GM19468 (cell line): ENCODE data around the gene CSTPP1.

Source experiments
- ATAC-seq: cut with Tn5 transposase; IDR thresholded peaks from one replicate; pipeline ENCODE4 v1.9.1; 2021; ENCODE audit warnings: mild to moderate bottlenecking, moderate library complexity, moderate number of reproducible peaks; ENCODE audit not compliant: unreplicated experiment; ENCODE audit errors: extremely low read depth

The CSTPP1 gene

GRCh38 chr11:46936138-46937110, at the start of gene CSTPP1:
Gene CSTPP1, plus strand, starts transcription at chr11:46936761. Its CDS starts 45 bp downstream, at chr11:46936806.
- ATAC-seq, result no peak

GRCh38 chr11:46888636-46889035, 47.9 kb upstream of the CSTPP1 start:
- no peak for ATAC-seq

DNA sequence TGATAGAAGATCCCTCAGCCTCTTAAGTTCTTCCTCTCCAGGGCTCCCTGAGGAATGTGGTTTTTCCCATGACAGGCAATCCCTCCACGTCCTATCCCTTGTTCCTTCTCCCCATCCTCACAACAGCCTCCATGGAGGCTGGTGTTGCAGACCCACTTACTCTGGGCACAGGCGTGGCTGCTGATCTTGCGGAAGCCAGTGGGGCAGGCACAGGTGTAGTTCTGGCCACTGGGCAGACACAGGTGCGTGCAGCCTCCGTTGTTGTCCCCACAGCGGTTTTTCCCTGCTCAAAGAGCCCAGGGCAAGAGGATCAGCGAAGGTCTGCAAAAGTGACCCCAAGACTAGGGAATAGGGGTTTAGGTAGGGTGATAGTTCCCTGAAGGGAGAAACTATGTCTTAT, 47.3 kb upstream of the CSTPP1 start:
- no peak for ATAC-seq

DNA sequence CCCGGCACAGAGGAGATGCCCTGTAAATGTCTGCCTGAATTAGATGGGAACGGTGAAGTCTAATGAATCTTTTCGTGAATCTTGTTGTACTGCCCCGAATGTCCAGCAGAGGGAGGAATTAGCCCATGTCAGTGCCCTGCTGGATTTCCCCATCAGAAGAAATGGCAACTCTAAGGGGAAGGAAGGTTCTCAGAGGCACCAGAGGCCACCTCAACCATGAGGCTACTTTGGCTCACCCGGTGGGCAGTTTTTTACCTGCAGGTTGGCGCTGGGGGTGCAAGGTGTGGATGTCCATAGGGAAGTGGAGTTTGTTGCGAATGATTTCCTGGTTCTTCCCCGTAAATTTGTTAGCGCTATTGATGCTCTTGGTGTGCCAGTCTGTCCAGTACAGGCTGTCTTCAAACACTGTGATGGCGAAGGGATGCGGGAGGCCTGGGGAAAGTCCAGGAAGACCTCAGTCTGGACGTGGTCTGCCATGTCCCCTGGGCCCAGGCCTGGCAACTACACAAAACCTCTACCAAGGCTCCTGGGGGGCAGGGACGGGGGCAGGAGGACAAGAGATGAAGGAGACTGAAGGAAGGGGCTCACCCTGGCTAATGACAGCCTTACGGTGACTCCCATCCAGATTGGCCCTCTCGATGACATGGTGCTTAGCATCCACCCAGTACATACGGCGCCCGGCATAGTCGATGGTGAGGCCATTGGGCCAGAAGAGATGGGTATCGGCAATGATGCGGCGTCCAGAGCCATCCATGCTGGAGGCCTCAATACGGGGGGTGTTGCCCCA, 46.7 kb upstream of the CSTPP1 start:
- no peak for ATAC-seq

- ATAC-seq, result no peak
These were observed 45.9 kb upstream of the CSTPP1 start for GRCh38 chr11:46890665-46891064.

DNA sequence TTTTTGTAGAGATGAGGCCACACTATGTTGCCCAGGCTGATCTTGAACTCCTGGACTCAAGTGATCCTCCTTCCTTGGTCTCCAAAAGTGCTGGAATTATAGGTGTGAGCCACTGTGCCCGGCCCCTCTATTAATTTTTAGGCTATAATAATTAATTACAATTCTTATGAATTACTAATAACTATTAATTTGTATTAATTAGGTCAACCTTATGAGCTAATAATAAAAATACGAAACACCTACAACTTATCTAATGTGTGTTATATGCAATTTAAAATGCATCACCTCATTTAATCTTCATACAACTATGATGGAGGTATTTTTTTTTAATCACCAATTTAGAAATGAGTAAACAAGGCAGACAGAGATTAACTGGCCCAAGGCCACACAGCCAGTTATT, 44.5 kb upstream of the CSTPP1 start:
- no peak for ATAC-seq

- no peak for ATAC-seq
These were observed 43.7 kb upstream of the CSTPP1 start for GRCh38 chr11:46892838-46893237.

GRCh38 chr11:46894506-46894905, 42.1 kb upstream of the CSTPP1 start:
- ATAC-seq, result no peak

- ATAC-seq, result no peak
These were observed 41.6 kb upstream of the CSTPP1 start for GRCh38 chr11:46894961-46895360.

DNA sequence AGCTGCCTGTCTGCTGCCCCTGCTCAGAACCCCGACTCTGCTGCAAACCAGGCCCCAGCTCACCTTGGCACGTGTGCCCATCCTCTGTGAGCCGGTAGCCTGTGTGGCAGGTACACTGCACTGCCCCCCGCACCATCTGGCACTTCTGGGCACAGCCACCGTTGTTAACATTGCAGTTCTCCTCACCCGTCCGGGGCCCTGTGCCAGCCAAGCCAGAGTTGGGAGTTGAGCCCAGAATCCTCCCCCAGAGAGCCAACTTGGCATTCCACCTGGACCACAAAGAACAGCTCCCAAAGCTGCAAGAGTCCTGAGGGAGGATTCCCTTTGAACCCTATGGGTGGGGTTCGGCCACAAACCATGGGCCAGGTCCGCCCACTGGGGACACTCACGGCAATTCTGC, 40.7 kb upstream of the CSTPP1 start:
- no peak for ATAC-seq

- ATAC-seq, result no peak
These were observed 39.7 kb upstream of the CSTPP1 start for GRCh38 chr11:46896719-46897406.

DNA sequence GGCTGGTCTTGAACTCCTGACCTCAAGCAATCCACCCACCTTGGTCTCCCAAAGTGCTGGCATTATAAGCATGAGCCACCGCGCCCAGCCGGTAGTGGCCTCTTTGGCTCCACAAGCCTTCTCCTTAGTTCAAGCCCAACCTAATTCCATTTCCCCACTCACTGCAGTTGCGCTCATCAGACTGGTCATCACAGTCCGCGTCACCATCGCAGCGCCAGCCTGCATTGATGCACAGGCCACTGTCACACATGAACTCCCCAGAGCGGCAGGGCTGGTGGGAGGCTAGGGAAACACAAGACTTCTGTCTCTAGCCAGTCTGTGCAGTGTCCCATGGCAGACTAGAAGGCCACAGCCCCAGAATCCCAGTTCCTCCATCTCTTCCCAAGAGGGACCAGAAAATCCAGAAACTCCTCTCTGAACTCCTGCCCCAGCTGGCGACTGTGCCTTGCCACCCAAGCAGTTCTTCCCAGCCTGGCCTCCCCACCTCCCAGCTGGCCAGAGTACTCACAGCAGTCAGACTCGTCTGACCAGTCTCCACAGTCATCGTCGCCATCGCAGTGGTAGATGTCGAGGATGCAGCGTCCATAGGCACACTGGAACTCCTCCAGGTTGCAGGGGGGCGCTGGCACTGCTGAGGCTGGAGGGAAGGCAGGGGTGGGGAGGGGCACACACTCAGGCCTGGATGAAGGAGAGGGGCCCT, 38.0 kb upstream of the CSTPP1 start:
- ATAC-seq, result no peak

GRCh38 chr11:46899501-46900025, 37.0 kb upstream of the CSTPP1 start:
- no peak for ATAC-seq

DNA sequence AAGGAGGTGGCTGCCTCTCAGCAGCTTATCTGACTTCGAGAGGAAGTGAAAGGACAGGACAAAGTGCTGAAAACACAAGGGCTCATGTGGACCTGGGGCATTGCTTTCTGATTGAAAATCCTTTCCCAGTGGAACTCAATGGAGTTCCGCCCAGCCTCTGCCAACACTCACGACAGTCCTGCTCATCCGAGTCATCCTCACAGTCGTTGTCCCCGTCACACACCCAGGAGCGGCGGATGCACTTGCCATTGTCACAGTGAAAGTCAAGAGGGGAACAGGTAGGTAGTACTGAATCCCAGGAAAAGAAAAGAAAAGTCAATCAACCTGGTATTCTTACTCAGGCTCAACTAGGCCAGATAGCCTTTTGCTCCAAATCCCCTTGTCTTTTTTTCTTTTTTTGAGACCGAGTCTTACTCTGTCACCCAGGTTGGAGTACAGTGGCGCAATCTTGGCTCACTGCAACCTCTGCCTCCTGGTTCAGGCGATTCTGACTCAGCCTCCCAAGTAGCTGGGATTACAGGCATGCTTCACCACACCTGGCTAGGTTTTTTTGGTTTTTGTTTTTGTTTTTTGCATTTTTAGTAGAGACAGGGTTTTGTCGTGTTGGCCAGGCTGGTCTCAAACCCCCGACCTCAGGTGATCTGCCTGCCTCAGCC, 36.3 kb upstream of the CSTPP1 start:
- ATAC-seq, result no peak

DNA sequence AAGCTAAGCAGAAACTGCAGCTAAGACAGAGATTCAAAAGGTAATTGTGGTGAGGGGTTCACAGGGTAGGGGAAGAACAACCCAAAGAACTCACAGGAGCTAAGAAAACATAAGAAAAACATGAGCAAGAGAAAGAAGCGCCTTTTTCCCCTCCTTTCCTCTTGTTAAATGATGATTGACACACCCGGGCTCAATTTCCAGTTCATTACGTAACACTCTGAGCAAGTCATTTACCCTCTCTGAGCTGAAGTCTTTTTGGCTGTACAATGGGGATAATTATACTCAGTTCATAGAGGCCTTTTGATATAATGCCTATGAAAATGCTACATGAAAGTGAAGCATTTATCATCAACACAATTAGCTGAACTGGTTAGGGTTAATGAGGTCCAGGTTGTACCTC, 35.4 kb upstream of the CSTPP1 start:
- no peak for ATAC-seq

GRCh38 chr11:46902694-46903093, 33.9 kb upstream of the CSTPP1 start:
- ATAC-seq, result no peak

DNA sequence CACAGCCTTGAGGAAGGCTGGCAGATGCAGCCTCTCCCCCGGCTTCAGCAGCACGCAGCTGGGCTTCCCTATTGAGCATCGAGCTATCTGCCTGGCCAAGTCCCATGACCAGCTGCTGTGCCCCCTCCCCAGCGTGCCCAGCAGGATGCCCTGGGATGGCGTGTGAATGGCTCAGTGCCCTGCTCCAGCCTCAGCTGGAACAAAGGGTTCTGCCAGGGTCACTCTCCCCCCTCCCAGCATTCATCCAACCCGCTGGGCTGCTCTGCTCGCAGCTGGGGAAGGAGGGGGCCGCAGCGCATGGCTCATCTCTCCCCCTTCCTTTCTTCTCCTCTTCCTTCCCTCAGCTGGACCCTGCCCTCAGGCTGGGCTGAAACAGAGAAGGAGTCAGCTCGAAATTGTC, 32.7 kb upstream of the CSTPP1 start:
- ATAC-seq, result no peak

DNA sequence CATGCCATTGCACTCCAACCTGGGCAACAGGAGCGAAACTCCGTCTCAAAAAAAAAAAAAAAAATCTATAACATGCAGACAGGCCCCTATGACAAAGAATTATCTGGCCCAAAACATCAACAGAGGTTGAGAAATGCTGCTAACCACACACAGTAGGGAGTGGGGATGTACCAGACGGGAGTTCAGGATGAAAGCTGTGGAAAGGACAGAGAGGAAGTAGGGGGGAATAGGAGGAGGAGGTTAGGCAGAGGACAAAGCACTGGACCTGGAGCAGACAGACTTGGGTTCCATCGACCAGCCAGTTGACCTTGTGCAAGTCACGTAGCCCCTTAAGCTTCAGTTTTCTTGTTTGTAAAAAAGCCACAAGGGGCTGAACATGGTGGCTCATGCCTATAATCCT, 30.8 kb upstream of the CSTPP1 start:
- ATAC-seq, result no peak

GRCh38 chr11:46906609-46907041, 29.9 kb upstream of the CSTPP1 start:
- ATAC-seq, result no peak
